GM18868 (cell line): ENCODE data around the gene SLC6A6.

Experiments used
- ATAC-seq: cut with Tn5 transposase; IDR thresholded peaks from one replicate; pipeline ENCODE4 v1.9.1; 2021; ENCODE audit warnings: mild to moderate bottlenecking, moderate library complexity; ENCODE audit not compliant: unreplicated experiment

The SLC6A6 gene

GRCh38 chr3:14517601-14518431, 115.4 kb downstream of the SLC6A6 start:
- ATAC-seq, result no peak

GRCh38 chr3:14518432-14518802, 116.0 kb downstream of the SLC6A6 start:
- ATAC-seq, result no peak

- no peak for ATAC-seq
Observed at GRCh38 chr3:14518893-14519292, 116.5 kb downstream of the SLC6A6 start.

GRCh38 chr3:14519406-14519805, 117.0 kb downstream of the SLC6A6 start:
- ATAC-seq, result no peak

GRCh38 chr3:14520149-14520548, 117.7 kb downstream of the SLC6A6 start:
- ATAC-seq, result no peak

- ATAC-seq, result no peak
Observed at GRCh38 chr3:14520967-14521366, 118.6 kb downstream of the SLC6A6 start.

GRCh38 chr3:14521611-14522010, 119.2 kb downstream of the SLC6A6 start:
- ATAC-seq, result no peak

- no peak for ATAC-seq
Observed at GRCh38 chr3:14522129-14522691, 119.8 kb downstream of the SLC6A6 start.

GRCh38 chr3:14522768-14523167, 120.4 kb downstream of the SLC6A6 start:
- ATAC-seq, result no peak

GRCh38 chr3:14523792-14524191, 121.4 kb downstream of the SLC6A6 start:
- no peak for ATAC-seq

GRCh38 chr3:14524311-14524711, 121.9 kb downstream of the SLC6A6 start:
- ATAC-seq, result no peak

GRCh38 chr3:14524920-14525660, 122.7 kb downstream of the SLC6A6 start:
- ATAC-seq, result no peak

- ATAC-seq, result no peak
Observed at GRCh38 chr3:14525685-14526631, 123.6 kb downstream of the SLC6A6 start.

- no peak for ATAC-seq
Observed at GRCh38 chr3:14528081-14528480, 125.7 kb downstream of the SLC6A6 start.

GRCh38 chr3:14531856-14532395, 129.5 kb downstream of the SLC6A6 start:
- no peak for ATAC-seq

GRCh38 chr3:14532691-14533456, 130.5 kb downstream of the SLC6A6 start:
- ATAC-seq, result no peak

- no peak for ATAC-seq
Observed at GRCh38 chr3:14533457-14533958, 131.1 kb downstream of the SLC6A6 start.

- ATAC-seq, result no peak
Observed at GRCh38 chr3:14534516-14535191, 132.2 kb downstream of the SLC6A6 start.

- no peak for ATAC-seq
Observed at GRCh38 chr3:14535616-14536015, 133.2 kb downstream of the SLC6A6 start.
